GM12878 (cell line): ENCODE data around the gene SPTBN2. TPM values are rescaled to one million over a fixed set of nuclear protein-coding genes. Genes with fewer than 3 reads are reported as not detected.

ENCODE experiments used
- ATAC-seq: fragments of 200-7000 bp; cut with Tn5 transposase; 3 replicates; pipeline ENCODE4 v1.9.1; 2020; ENCODE audit warnings: mild to moderate bottlenecking, moderate library complexity
- BruUV-seq: library from RNA; stranded (reverse); fragments of 400-500 nt; replicated peaks from 2 replicates; lab custom pipeline; 2021; lab: Mats Ljungman, UMichigan
- CTCF ChIA-PET: fragments of 300-600 bp; sonication (Branson Sonifier 250); formaldehyde crosslinking; extraction: SDS; loops from one replicate; lab custom pipeline; 2021; ENCODE audit warnings: inconsistent platforms; lab: Yijun Ruan, JAX
- POLR2A ChIA-PET: fragments of 350-600 bp; formaldehyde crosslinking; extraction: SDS; loops from one replicate; lab custom pipeline; 2021; ENCODE audit warnings: inconsistent platforms; lab: Charles Lee
- RAD21 ChIA-PET: fragments of 300-600 bp; sonication (Branson Sonifier 250); formaldehyde crosslinking; loops from one replicate; lab custom pipeline; 2023; ENCODE audit warnings: antibody characterized with exemption; ENCODE audit not compliant: unreplicated experiment; lab: Charles Lee
- SMC1A ChIA-PET: fragments of 300-600 bp; sonication (Branson Sonifier 250); formaldehyde crosslinking; loops from one replicate; lab custom pipeline; 2023; ENCODE audit not compliant: unreplicated experiment, uncharacterized antibody; lab: Charles Lee
- DNase-seq: peaks from one replicate; pipeline ENCODE4 v3.0.0-alpha.2; 2011; ENCODE audit warnings: low read depth, low spot score
- FAIRE-seq: peaks from 3 replicates; lab custom pipeline; 2011; peaks lifted over from hg19 to GRCh38; lab: Jason Lieb, UNC
- H2AFZ ChIP-seq: 2 replicates; pipeline ENCODE4 v1.6.0; 2011; ENCODE audit warnings: low read depth, low read length, control low read depth; ENCODE audit not compliant: control insufficient read depth
- H3K27ac ChIP-seq: 2 replicates; pipeline ENCODE4 v1.5.1; 2011; ENCODE audit warnings: control low read depth; ENCODE audit not compliant: control insufficient read depth, insufficient read depth
- H3K27me3 ChIP-seq, 2 experiments: replicated peaks in 1 of 2; 2 replicates each; pipeline versions ENCODE4 v1.6.0 to v1.6.1; 2011; ENCODE audit warnings: low read length in 1 of 2; ENCODE audit not compliant: control insufficient read depth in 2 of 2, insufficient read depth in 2 of 2
- H3K36me3 ChIP-seq, 2 experiments: 2 replicates each; pipeline ENCODE4 v1.5.1; 2011; ENCODE audit warnings: low read length in 1 of 2; ENCODE audit not compliant: control insufficient read depth in 2 of 2, insufficient read depth in 2 of 2
- H3K4me1 ChIP-seq: 2 replicates; pipeline ENCODE4 v1.6.1; 2011; ENCODE audit warnings: mild to moderate bottlenecking, low read length, moderate library complexity, mixed read lengths; ENCODE audit not compliant: control insufficient read depth, insufficient read depth
- H3K4me2 ChIP-seq: 2 replicates; pipeline ENCODE4 v1.6.0; 2011; ENCODE audit warnings: control low read depth; ENCODE audit not compliant: control insufficient read depth, insufficient read depth
- H3K4me3 ChIP-seq: fragments of 200-600 bp; sonication (generic); 2 replicates; pipeline ENCODE4 v1.5.1; 2016
- H3K79me2 ChIP-seq: 2 replicates; pipeline ENCODE4 v1.6.0; 2011; ENCODE audit warnings: low read length; ENCODE audit not compliant: control insufficient read depth, insufficient read depth
- H3K9ac ChIP-seq: 2 replicates; pipeline ENCODE4 v1.8.0; 2011; ENCODE audit warnings: low read length, control low read depth, mixed read lengths; ENCODE audit not compliant: control insufficient read depth, insufficient read depth
- H3K9me3 ChIP-seq: replicated peaks from 3 replicates; pipeline ENCODE4 v1.5.1; 2011; ENCODE audit warnings: mild to moderate bottlenecking, low read length; ENCODE audit not compliant: control insufficient read depth, insufficient read depth
- H4K20me1 ChIP-seq: 2 replicates; pipeline ENCODE4 v1.6.0; 2011; ENCODE audit not compliant: control insufficient read depth, insufficient read depth
- BCL11A ChIP-seq: IDR thresholded peaks from 2 replicates; pipeline ENCODE4 v1.6.1; 2011; ENCODE audit warnings: low read depth, low read length
- CBX3 ChIP-seq: fragments of 200-600 bp; sonication (generic); IDR thresholded peaks from 2 replicates; pipeline ENCODE4 v1.6.1; 2016; ENCODE audit warnings: low read depth, borderline replicate concordance
- EGR1 ChIP-seq, 2 experiments: IDR thresholded peaks; 1 replicate in 1 of 2; 2 replicates in 1 of 2; pipeline ENCODE4 v1.6.1; 2011 to 2012; ENCODE audit warnings: low read depth in 2 of 2, low read length in 2 of 2, borderline replicate concordance in 1 of 2, mild to moderate bottlenecking in 1 of 2, moderate library complexity in 1 of 2
- HDAC2 ChIP-seq: fragments of 200-600 bp; sonication (generic); IDR thresholded peaks from 2 replicates; pipeline ENCODE4 v1.6.1; 2017
- MYB ChIP-seq: fragments of 150-350 bp; IDR thresholded peaks from 2 replicates; pipeline ENCODE4 v1.6.1; 2014; ENCODE audit warnings: mild to moderate bottlenecking, low read depth, low read length, borderline replicate concordance
- NFYA ChIP-seq: IDR thresholded peaks from 2 replicates; pipeline ENCODE4 v1.6.1; 2011; ENCODE audit warnings: low read depth, mild to moderate bottlenecking, low read length, improper control_type of control experiment, borderline replicate concordance
- PAX5 ChIP-seq: IDR thresholded peaks from 2 replicates; pipeline ENCODE4 v1.6.1; 2011; ENCODE audit warnings: low read depth, low read length, borderline replicate concordance
- POLR2AphosphoS5 ChIP-seq: IDR thresholded peaks from 2 replicates; pipeline ENCODE4 v1.6.1; 2011; ENCODE audit warnings: mild to moderate bottlenecking, low read length, inconsistent platforms
- RAD51 ChIP-seq: fragments of 450-650 bp; IDR thresholded peaks from 2 replicates; pipeline ENCODE4 v1.6.1; 2016; ENCODE audit warnings: moderate library complexity, mild to moderate bottlenecking, inconsistent platforms
- RBBP5 ChIP-seq: fragments of 200-600 bp; sonication (generic); conservative IDR thresholded peaks from 2 replicates; pipeline ENCODE4 v1.6.1; 2016
- RUNX3 ChIP-seq: IDR thresholded peaks from 2 replicates; pipeline ENCODE4 v1.6.1; 2012; ENCODE audit warnings: low read length, inconsistent platforms
- SMAD5 ChIP-seq: IDR thresholded peaks from 2 replicates; pipeline ENCODE4 v1.6.1; 2016; ENCODE audit warnings: antibody characterized with exemption, low read depth
- SMARCA5 ChIP-seq: fragments of 450-650 bp; IDR thresholded peaks from 2 replicates; pipeline ENCODE4 v1.6.1; 2017; ENCODE audit warnings: mild to moderate bottlenecking
- TCF3 ChIP-seq: IDR thresholded peaks from 2 replicates; pipeline ENCODE4 v1.6.1; 2012; ENCODE audit warnings: low read depth, mild to moderate bottlenecking, low read length, borderline replicate concordance; ENCODE audit not compliant: insufficient read depth
- whole genome bisulfite sequencing: methylation state at CpG from one replicate; pipeline ENCODE4 v1.1.6; 2016; ENCODE audit warnings: low lambda C conversion rate; ENCODE audit not compliant: insufficient replicate concordance, insufficient coverage; ENCODE audit errors: missing lambda C conversion rate; 5-methylcytosine and 5-hydroxymethylcytosine counted together
- in situ Hi-C: fragments of 300-500 bp; cut with MboI; formaldehyde crosslinking; loops from 9 replicates; pipeline ENCODE4 v1.14.3; 2018; ENCODE audit warnings: mixed read lengths
- intact Hi-C: fragments of 100-400 bp; cut with micrococcal nuclease; formaldehyde crosslinking; loops from one replicate; pipeline ENCODE4 v1.14.2; 2022; ENCODE audit not compliant: unreplicated experiment
- polyA plus RNA-seq, 11 experiments: library from polyadenylated mRNA; depleted of rRNA in 4 of 11; unstranded in 6 of 11; stranded (reverse) in 5 of 11; fragments of >200 nt; fragmentation: Nextera tagmentation in 4 of 11; fragmentation: Illumina TruSeq in 1 of 11; extraction: Ambion mirVana in 4 of 11; extraction: Trizol in 1 of 11; gene quantifications; 1 replicate in 1 of 11; 2 replicates in 10 of 11; pipeline versions ENCODE4 v1.2.1 to v1.2.3, GENCODE V29; 2011 to 2016; ENCODE audit warnings: inconsistent platforms in 2 of 11, missing spikeins in 2 of 11, low read depth in 1 of 11
- total RNA-seq, 4 experiments: library from RNA; depleted of rRNA in 3 of 4; stranded (reverse); fragments of >200 nt in 3 of 4; fragmentation: Illumina TruSeq in 1 of 4; extraction: Trizol in 1 of 4; gene quantifications; 2 replicates each; pipeline versions ENCODE4 v1.2.1 to v1.2.3, GENCODE V29; 2013 to 2021
- TF ChIP-seq, protein P1 (sequence below): fragments of 450-650 bp; IDR thresholded peaks from 2 replicates; pipeline ENCODE4 v1.6.1; 2017; ENCODE audit warnings: mild to moderate bottlenecking, moderate library complexity
- TF ChIP-seq, protein P2 (sequence below): fragments of 150-350 bp; IDR thresholded peaks from 2 replicates; pipeline ENCODE4 v1.6.1; 2016; ENCODE audit warnings: low read depth, low read length

SPTBN2 gene
- total and polyA plus RNA-seq, 10 of the 15 experiments (the other 5 are each of a cell fraction or from before 2014, with no cell fraction given): 0.38 to 1.0 (median 0.69) TPM; not detected in 5

DNA sequence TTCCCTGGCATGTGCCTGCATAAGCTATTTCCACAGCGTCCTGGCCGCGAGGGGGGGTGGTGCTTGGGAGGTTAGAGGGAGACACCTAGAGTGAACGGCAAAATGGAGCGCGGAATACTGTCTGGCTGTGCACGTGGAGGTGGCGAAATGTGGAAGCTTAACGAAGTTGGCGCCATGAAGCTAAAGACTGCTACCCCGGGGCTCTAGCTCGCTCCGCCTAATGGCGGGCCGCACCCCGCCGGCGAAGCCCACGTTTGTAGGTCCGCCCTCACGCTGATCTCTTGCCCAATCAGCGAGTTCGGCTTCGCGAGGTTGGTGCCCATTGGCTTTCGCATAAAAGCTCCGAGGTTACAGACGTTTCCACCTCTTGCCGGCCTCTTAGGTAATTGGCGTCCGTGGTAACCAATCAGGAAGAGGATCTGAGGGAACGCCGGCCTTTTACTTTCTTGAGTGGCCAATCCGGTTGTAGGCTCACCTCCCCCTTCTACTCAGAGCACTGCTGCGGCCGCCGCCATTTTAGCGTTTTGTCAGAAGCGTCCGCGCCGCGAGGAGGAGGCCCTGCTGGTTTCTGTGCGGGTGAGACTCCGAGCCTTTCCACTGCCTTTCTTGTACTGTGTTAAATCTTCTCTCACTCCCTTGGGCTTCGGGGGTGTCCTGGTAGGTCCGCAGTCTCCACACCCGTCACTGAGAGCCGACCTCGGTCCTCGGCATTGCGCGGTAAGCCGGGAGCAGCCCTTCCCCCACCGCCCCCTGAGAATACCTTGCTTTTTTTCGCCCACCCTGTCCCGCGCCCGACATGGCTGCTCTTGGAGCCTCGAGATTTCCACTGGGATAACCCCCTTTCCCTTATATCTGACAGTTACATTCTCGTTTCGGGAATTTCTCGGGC, 90.6 kb downstream of the SPTBN2 start, which contains the start of gene RBM4:
Gene RBM4 (plus strand): TSS at position 527 of the 889 bp plus-strand sequence. CDS start 1,009 bp downstream, outside the sequence.
- peak within 1 kb of the TSS; percentile 94 for H3K4me2 ChIP-seq
- H4K20me1 ChIP-seq: peaks cover 14% of the 10 kb centered on the region
- peak within 1 kb of the TSS; percentile 90 for H3K4me3 ChIP-seq
- BruUV-seq: no TSS peak
- RAD21 ChIA-PET: interaction anchor here (0.6 to 3.5 kb wide), 17 partner anchors 9 to 195 kb away, joined by 3 to 36 read pairs (median 4); partner anchors contain the start of genes ACTN3, CCDC87, CCS and DPP3
- H3K79me2 ChIP-seq: peaks cover 81% of the 10 kb centered on the region
- intact Hi-C loops (no loop called here), in situ Hi-C loops (no loop called here)
- SMC1A ChIA-PET: interaction anchor here (0.7 to 3.6 kb wide), 26 partner anchors 9 to 126 kb away, joined by 3 to 21 read pairs (median 5); partner anchors contain the start of genes ACTN3, RBM14, RBM4B and ZDHHC24
- WGBS: 2% methylated on average over 63 of the region's 63 CpGs
- H3K9ac ChIP-seq: peak within 1 kb of the TSS; percentile 97
- peak; percentile 98 for DNase-seq
- peak within 1 kb of the TSS; percentile 92 for H3K27ac ChIP-seq
- H3K36me3 ChIP-seq: peaks cover 5 to 26% of the 10 kb centered on the region in 2 experiments
- POLR2A ChIA-PET: interaction anchor here (0.6 to 4.3 kb wide), 21 partner anchors 8 to 266 kb away, joined by 3 to 105 read pairs (median 5); partner anchors contain the start of genes ACTN3, CCDC87, CCS and RBM14
- H3K27me3 ChIP-seq: no peaks in the 10 kb centered on the region
- peaks cover 17% of the 10 kb centered on the region for H3K4me1 ChIP-seq
- CTCF ChIA-PET: interaction anchor here (0.6 to 7.0 kb wide), 13 partner anchors 9 to 477 kb away, joined by 3 to 71 read pairs (median 6); partner anchors contain the start of genes CCDC87, CCS, DPP3 and RBM14
- peak within 1 kb of the TSS; percentile 66 for H2AFZ ChIP-seq
- FAIRE-seq: peak; percentile 96
- no peaks in the 10 kb centered on the region for H3K9me3 ChIP-seq
- ATAC-seq: peak; percentile 98
- peak; percentile 63 for TF ChIP-seq RUNX3
- no peak for TF ChIP-seq HDAC2
- TF ChIP-seq MYB: no peak
- TF ChIP-seq SMARCA5: 0 out of 2 replicates have a peak, but pooled peaks have one; percentile 33
- TF ChIP-seq EGR1 (IDR thresholded peaks at IDR 0.05; ENCODE audit: borderline replicate concordance in 1 of 2, low read depth in 2 of 2, low read length in 2 of 2): peak; percentile 17 to 32; a peak in 1 of 3 replicates
- TF ChIP-seq NFYA: peak; percentile 90
- TF ChIP-seq, protein P1, sequence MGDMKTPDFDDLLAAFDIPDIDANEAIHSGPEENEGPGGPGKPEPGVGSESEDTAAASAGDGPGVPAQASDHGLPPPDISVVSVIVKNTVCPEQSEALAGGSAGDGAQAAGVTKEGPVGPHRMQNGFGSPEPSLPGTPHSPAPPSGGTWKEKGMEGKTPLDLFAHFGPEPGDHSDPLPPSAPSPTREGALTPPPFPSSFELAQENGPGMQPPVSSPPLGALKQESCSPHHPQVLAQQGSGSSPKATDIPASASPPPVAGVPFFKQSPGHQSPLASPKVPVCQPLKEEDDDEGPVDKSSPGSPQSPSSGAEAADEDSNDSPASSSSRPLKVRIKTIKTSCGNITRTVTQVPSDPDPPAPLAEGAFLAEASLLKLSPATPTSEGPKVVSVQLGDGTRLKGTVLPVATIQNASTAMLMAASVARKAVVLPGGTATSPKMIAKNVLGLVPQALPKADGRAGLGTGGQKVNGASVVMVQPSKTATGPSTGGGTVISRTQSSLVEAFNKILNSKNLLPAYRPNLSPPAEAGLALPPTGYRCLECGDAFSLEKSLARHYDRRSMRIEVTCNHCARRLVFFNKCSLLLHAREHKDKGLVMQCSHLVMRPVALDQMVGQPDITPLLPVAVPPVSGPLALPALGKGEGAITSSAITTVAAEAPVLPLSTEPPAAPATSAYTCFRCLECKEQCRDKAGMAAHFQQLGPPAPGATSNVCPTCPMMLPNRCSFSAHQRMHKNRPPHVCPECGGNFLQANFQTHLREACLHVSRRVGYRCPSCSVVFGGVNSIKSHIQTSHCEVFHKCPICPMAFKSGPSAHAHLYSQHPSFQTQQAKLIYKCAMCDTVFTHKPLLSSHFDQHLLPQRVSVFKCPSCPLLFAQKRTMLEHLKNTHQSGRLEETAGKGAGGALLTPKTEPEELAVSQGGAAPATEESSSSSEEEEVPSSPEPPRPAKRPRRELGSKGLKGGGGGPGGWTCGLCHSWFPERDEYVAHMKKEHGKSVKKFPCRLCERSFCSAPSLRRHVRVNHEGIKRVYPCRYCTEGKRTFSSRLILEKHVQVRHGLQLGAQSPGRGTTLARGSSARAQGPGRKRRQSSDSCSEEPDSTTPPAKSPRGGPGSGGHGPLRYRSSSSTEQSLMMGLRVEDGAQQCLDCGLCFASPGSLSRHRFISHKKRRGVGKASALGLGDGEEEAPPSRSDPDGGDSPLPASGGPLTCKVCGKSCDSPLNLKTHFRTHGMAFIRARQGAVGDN: peak; percentile 17
- TF ChIP-seq TCF3: peak; percentile 38; the same call in 1 of the 2 replicates
- no peak for TF ChIP-seq PAX5
- no peak for TF ChIP-seq CBX3
- TF ChIP-seq BCL11A: no peak
- TF ChIP-seq RAD51: 0 out of 2 replicates have a peak, but pooled peaks have one; percentile 30
- peak; percentile 97 for TF ChIP-seq POLR2AphosphoS5
- TF ChIP-seq, protein P2, sequence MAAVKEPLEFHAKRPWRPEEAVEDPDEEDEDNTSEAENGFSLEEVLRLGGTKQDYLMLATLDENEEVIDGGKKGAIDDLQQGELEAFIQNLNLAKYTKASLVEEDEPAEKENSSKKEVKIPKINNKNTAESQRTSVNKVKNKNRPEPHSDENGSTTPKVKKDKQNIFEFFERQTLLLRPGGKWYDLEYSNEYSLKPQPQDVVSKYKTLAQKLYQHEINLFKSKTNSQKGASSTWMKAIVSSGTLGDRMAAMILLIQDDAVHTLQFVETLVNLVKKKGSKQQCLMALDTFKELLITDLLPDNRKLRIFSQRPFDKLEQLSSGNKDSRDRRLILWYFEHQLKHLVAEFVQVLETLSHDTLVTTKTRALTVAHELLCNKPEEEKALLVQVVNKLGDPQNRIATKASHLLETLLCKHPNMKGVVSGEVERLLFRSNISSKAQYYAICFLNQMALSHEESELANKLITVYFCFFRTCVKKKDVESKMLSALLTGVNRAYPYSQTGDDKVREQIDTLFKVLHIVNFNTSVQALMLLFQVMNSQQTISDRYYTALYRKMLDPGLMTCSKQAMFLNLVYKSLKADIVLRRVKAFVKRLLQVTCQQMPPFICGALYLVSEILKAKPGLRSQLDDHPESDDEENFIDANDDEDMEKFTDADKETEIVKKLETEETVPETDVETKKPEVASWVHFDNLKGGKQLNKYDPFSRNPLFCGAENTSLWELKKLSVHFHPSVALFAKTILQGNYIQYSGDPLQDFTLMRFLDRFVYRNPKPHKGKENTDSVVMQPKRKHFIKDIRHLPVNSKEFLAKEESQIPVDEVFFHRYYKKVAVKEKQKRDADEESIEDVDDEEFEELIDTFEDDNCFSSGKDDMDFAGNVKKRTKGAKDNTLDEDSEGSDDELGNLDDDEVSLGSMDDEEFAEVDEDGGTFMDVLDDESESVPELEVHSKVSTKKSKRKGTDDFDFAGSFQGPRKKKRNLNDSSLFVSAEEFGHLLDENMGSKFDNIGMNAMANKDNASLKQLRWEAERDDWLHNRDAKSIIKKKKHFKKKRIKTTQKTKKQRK: peak; percentile 59
- no peak for TF ChIP-seq RBBP5
- TF ChIP-seq SMAD5: peak; percentile 73; the same call in 1 of the 2 replicates
